ENCODE data around the gene KYNU.
"Not testable (repeated sequence)": the region's sequence is repeated elsewhere in the genome, so short reads cannot be mapped to it uniquely, and the experiment has no call there.

Gene KYNU

GRCh38 chr2:142950323-142950722 is 72.9 kb downstream of the KYNU start:
- H3K9ac ChIP-seq (ENCODE audit: low read length in 5 of 5); H3K9me3 ChIP-seq (ENCODE audit: control insufficient read depth in 5 of 5, low read length in 5 of 5); H3K27me3 ChIP-seq (ENCODE audit: control insufficient read depth in 5 of 5, insufficient read depth in 4 of 5, low read length in 5 of 5); H3K36me3 ChIP-seq (ENCODE audit: control insufficient read depth in 5 of 5, insufficient read depth in 5 of 5, low read length in 5 of 5); H3K27ac ChIP-seq (ENCODE audit: low read depth, low read length); H3K4me1 ChIP-seq (ENCODE audit: control insufficient read depth in 5 of 5, insufficient read depth in 5 of 5, low read length in 5 of 5); H3K4me3 ChIP-seq (ENCODE audit: low read depth in 1 of 5, low read length in 5 of 5): not testable (repeated sequence)

GRCh38 chr2:142951190-142952007 is 73.9 kb downstream of the KYNU start:
- no peaks in the 10 kb centered on the region for H3K27me3 ChIP-seq (ENCODE audit: control insufficient read depth in 5 of 5, insufficient read depth in 4 of 5, low read length in 5 of 5)
- no peak overlapping the region for H3K9ac ChIP-seq (ENCODE audit: low read length in 5 of 5)
- peaks cover 0 to 4% (median 0%) of the 10 kb centered on the region in 5 donors for H3K36me3 ChIP-seq (ENCODE audit: control insufficient read depth in 5 of 5, insufficient read depth in 5 of 5, low read length in 5 of 5)
- H3K9me3 ChIP-seq (ENCODE audit: control insufficient read depth in 5 of 5, low read length in 5 of 5) = peaks cover 0 to 2% (median 0%) of the 10 kb centered on the region in 5 donors
- no peak overlapping the region for H3K27ac ChIP-seq (ENCODE audit: low read depth, low read length)
- no peaks in the 10 kb centered on the region for H3K4me1 ChIP-seq (ENCODE audit: control insufficient read depth in 5 of 5, insufficient read depth in 5 of 5, low read length in 5 of 5)
- H3K4me3 ChIP-seq (ENCODE audit: low read depth in 1 of 5, low read length in 5 of 5) = no peak overlapping the region

GRCh38 chr2:142952018-142952417 is 74.6 kb downstream of the KYNU start:
- Histone ChIP-seq H3K9me3 (ENCODE audit: control insufficient read depth in 5 of 5, low read length in 5 of 5) (peaks cover 0 to 2% (median 0%) of the 10 kb centered on the region in 5 donors), H3K4me3 (ENCODE audit: low read depth in 1 of 5, low read length in 5 of 5) (no peak overlapping the region), H3K27me3 (ENCODE audit: control insufficient read depth in 5 of 5, insufficient read depth in 4 of 5, low read length in 5 of 5) (no peaks in the 10 kb centered on the region), H3K4me1 (ENCODE audit: control insufficient read depth in 5 of 5, insufficient read depth in 5 of 5, low read length in 5 of 5) (no peaks in the 10 kb centered on the region), H3K27ac (ENCODE audit: low read depth, low read length) (no peak overlapping the region), H3K36me3 (ENCODE audit: control insufficient read depth in 5 of 5, insufficient read depth in 5 of 5, low read length in 5 of 5) (peaks cover 0 to 4% (median 0%) of the 10 kb centered on the region in 5 donors), H3K9ac (ENCODE audit: low read length in 5 of 5) (no peak overlapping the region)

- Histone ChIP-seq H3K4me1 (ENCODE audit: control insufficient read depth in 5 of 5, insufficient read depth in 5 of 5, low read length in 5 of 5) (no peaks in the 10 kb centered on the region), H3K9ac (ENCODE audit: low read length in 5 of 5) (no peak overlapping the region), H3K4me3 (ENCODE audit: low read depth in 1 of 5, low read length in 5 of 5) (no peak overlapping the region), H3K36me3 (ENCODE audit: control insufficient read depth in 5 of 5, insufficient read depth in 5 of 5, low read length in 5 of 5) (peaks cover 0 to 8% (median 0%) of the 10 kb centered on the region in 5 donors), H3K27ac (ENCODE audit: low read depth, low read length) (no peak overlapping the region), H3K27me3 (ENCODE audit: control insufficient read depth in 5 of 5, insufficient read depth in 4 of 5, low read length in 5 of 5) (no peaks in the 10 kb centered on the region), H3K9me3 (ENCODE audit: control insufficient read depth in 5 of 5, low read length in 5 of 5) (peaks cover 0 to 2% (median 0%) of the 10 kb centered on the region in 5 donors)
Observed at GRCh38 chr2:142952793-142953494, 75.5 kb downstream of the KYNU start.

DNA sequence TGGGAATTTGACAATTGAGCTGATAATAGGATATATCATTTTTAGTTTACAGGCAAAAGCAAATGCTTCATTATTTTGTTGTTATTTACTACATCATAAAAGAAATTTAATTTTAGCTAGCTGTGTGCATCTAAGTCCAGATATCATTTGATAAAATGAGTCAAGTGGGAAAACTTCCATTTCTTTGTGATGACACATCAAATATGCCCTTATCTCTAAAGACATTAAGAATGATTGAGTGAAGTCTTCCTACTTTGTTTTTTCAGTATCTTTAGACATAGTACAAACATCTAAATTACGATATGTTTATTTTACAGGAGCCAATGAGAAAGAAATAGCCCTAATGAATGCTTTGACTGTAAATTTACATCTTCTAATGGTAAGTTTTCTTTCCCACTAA is 77.0 kb downstream of the KYNU start:
- Histone ChIP-seq H3K4me3 (ENCODE audit: low read depth in 1 of 5, low read length in 5 of 5) (no peak overlapping the region), H3K27ac (ENCODE audit: low read depth, low read length) (no peak overlapping the region), H3K36me3 (ENCODE audit: control insufficient read depth in 5 of 5, insufficient read depth in 5 of 5, low read length in 5 of 5) (peaks cover 0 to 4% (median 0%) of the 10 kb centered on the region in 5 donors), H3K4me1 (ENCODE audit: control insufficient read depth in 5 of 5, insufficient read depth in 5 of 5, low read length in 5 of 5) (no peaks in the 10 kb centered on the region), H3K9ac (ENCODE audit: low read length in 5 of 5) (no peak overlapping the region), H3K9me3 (ENCODE audit: control insufficient read depth in 5 of 5, low read length in 5 of 5) (no peaks in the 10 kb centered on the region), H3K27me3 (ENCODE audit: control insufficient read depth in 5 of 5, insufficient read depth in 4 of 5, low read length in 5 of 5) (no peaks in the 10 kb centered on the region)

DNA sequence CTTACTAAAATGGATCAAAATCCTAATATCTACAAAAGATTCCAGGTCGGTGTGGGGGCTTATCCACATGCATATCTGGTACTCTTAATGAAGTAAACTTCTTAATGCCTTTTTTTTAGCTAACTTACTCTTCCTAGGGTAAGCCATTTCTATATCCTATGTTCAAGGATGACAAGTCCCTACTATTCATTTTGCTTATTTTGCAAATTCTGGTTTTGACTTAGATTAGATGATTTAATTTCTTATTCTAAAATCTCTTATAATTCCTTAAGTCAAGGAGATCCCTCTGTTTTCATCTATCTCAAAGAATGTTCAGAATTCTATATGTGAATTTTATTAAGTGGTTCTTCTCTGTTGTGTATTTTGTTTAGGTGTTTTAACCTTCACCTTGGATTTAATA is 79.7 kb downstream of the KYNU start:
- no peak overlapping the region for H3K27ac ChIP-seq (ENCODE audit: low read depth, low read length)
- peaks cover 0 to 4% (median 0%) of the 10 kb centered on the region in 5 donors for H3K36me3 ChIP-seq (ENCODE audit: control insufficient read depth in 5 of 5, insufficient read depth in 5 of 5, low read length in 5 of 5)
- no peak overlapping the region for H3K4me3 ChIP-seq (ENCODE audit: low read depth in 1 of 5, low read length in 5 of 5)
- no peak overlapping the region for H3K9ac ChIP-seq (ENCODE audit: low read length in 5 of 5)
- no peaks in the 10 kb centered on the region for H3K4me1 ChIP-seq (ENCODE audit: control insufficient read depth in 5 of 5, insufficient read depth in 5 of 5, low read length in 5 of 5)
- no peaks in the 10 kb centered on the region for H3K27me3 ChIP-seq (ENCODE audit: control insufficient read depth in 5 of 5, insufficient read depth in 4 of 5, low read length in 5 of 5)
- no peaks in the 10 kb centered on the region for H3K9me3 ChIP-seq (ENCODE audit: control insufficient read depth in 5 of 5, low read length in 5 of 5)

DNA sequence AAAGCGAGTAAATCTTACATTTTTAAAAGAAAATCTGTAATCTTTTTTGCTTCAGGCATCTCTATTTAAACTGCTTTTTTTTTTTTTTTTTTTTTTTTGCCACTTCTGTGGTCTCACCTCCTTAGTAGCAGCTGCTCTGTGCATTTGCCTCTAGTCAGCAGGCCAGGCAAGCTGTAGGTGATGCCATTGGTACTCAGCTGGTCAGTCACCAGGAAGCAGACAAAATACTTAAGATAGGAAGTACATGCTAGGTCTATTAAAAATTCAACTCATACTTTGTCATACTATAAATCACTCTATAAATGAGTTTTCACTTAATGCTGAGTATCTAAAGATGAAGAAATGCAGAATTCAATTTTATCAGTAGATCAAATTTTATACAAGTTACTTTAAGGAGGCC is 83.7 kb downstream of the KYNU start:
- peaks cover 0 to 4% (median 0%) of the 10 kb centered on the region in 5 donors for H3K36me3 ChIP-seq (ENCODE audit: control insufficient read depth in 5 of 5, insufficient read depth in 5 of 5, low read length in 5 of 5)

DNA sequence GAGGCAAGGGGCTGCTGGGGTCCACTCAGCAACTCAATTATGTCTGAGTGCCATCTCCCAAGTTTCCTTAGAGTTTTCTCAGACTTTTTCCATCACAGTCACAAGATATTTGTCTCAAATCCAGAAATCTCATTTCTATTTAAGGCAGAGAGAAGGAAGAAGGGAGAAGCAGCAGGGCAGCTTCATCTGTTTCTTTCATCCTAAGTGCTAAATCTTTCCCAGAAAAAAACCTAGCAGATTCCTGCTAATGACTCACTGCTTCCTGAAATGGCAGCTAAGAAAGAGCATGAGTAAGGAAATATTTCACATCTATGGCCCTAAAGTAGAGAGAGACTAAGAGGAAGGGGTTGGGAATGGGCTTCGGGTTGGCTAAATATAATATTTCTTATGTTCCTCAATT is 88.0 kb downstream of the KYNU start:
- no peak overlapping the region for H3K9ac ChIP-seq (ENCODE audit: low read length in 5 of 5)
- H3K9me3 ChIP-seq (ENCODE audit: control insufficient read depth in 5 of 5, low read length in 5 of 5) = peaks cover 0 to 3% (median 0%) of the 10 kb centered on the region in 5 donors
- H3K4me3 ChIP-seq (ENCODE audit: low read depth in 1 of 5, low read length in 5 of 5) = no peak overlapping the region
- H3K4me1 ChIP-seq (ENCODE audit: control insufficient read depth in 5 of 5, insufficient read depth in 5 of 5, low read length in 5 of 5) = no peaks in the 10 kb centered on the region
- H3K36me3 ChIP-seq (ENCODE audit: control insufficient read depth in 5 of 5, insufficient read depth in 5 of 5, low read length in 5 of 5) = no peaks in the 10 kb centered on the region
- no peaks in the 10 kb centered on the region for H3K27me3 ChIP-seq (ENCODE audit: control insufficient read depth in 5 of 5, insufficient read depth in 4 of 5, low read length in 5 of 5)
- H3K27ac ChIP-seq (ENCODE audit: low read depth, low read length) = no peak overlapping the region

More for the DNA sequence above, 83.7 kb downstream of the KYNU start:
- Histone ChIP-seq H3K4me1 (ENCODE audit: control insufficient read depth in 5 of 5, insufficient read depth in 5 of 5, low read length in 5 of 5) (no peaks in the 10 kb centered on the region), H3K4me3 (ENCODE audit: low read depth in 1 of 5, low read length in 5 of 5) (no peak overlapping the region), H3K27me3 (ENCODE audit: control insufficient read depth in 5 of 5, insufficient read depth in 4 of 5, low read length in 5 of 5) (no peaks in the 10 kb centered on the region), H3K9ac (ENCODE audit: low read length in 5 of 5) (no peak overlapping the region), H3K27ac (ENCODE audit: low read depth, low read length) (no peak overlapping the region), H3K9me3 (ENCODE audit: control insufficient read depth in 5 of 5, low read length in 5 of 5) (peaks cover 0 to 3% (median 0%) of the 10 kb centered on the region in 5 donors)

DNA sequence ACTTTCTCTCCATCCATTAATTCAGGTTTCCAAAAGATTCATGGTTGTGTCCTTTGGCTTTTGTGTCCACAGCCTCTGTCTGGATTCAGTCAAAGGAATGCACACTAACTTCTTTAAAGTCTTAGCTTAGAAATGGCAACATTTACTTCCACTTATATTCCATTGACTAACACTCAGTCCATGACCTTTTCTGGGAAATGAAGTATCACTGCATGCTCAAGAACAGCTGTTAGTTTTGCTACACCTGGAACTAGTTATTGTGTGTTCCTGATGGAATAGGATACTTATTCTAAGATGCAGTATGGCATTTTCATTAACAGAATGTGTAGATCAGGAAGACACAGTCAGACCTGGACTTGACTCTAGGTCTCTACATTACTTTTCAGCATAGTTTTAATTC is 88.8 kb downstream of the KYNU start:
- H3K4me3 ChIP-seq (ENCODE audit: low read depth in 1 of 5, low read length in 5 of 5) = no peak overlapping the region
- no peak overlapping the region for H3K27ac ChIP-seq (ENCODE audit: low read depth, low read length)
- no peaks in the 10 kb centered on the region for H3K27me3 ChIP-seq (ENCODE audit: control insufficient read depth in 5 of 5, insufficient read depth in 4 of 5, low read length in 5 of 5)
- no peaks in the 10 kb centered on the region for H3K36me3 ChIP-seq (ENCODE audit: control insufficient read depth in 5 of 5, insufficient read depth in 5 of 5, low read length in 5 of 5)
- H3K4me1 ChIP-seq (ENCODE audit: control insufficient read depth in 5 of 5, insufficient read depth in 5 of 5, low read length in 5 of 5) = no peaks in the 10 kb centered on the region
- no peak overlapping the region for H3K9ac ChIP-seq (ENCODE audit: low read length in 5 of 5)
- H3K9me3 ChIP-seq (ENCODE audit: control insufficient read depth in 5 of 5, low read length in 5 of 5) = peaks cover 0 to 3% (median 0%) of the 10 kb centered on the region in 5 donors

DNA sequence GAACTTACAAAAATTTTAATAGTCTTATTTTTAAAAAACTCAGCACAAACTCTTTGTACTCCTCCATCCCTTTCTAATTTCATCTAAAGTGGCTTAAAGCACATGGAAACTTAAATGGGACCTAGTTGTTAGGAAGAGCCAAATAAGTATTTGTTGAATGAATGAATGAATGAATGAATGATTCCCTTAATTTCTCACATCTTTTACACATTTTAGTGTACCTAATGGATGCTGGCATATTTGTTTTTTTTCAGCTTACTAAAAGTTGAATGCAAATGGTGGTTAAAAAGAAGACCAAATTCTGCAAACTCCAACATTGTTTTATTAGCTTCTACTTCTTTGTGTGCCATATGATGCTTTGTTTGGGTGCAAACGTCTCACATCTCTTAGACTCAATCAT is 89.6 kb downstream of the KYNU start:
- H3K36me3 ChIP-seq (ENCODE audit: control insufficient read depth in 5 of 5, insufficient read depth in 5 of 5, low read length in 5 of 5) = no peaks in the 10 kb centered on the region
- no peaks in the 10 kb centered on the region for H3K27me3 ChIP-seq (ENCODE audit: control insufficient read depth in 5 of 5, insufficient read depth in 4 of 5, low read length in 5 of 5)
- peaks cover 0 to 3% (median 0%) of the 10 kb centered on the region in 5 donors for H3K9me3 ChIP-seq (ENCODE audit: control insufficient read depth in 5 of 5, low read length in 5 of 5)
- no peak overlapping the region for H3K9ac ChIP-seq (ENCODE audit: low read length in 5 of 5)
- no peaks in the 10 kb centered on the region for H3K4me1 ChIP-seq (ENCODE audit: control insufficient read depth in 5 of 5, insufficient read depth in 5 of 5, low read length in 5 of 5)
- no peak overlapping the region for H3K4me3 ChIP-seq (ENCODE audit: low read depth in 1 of 5, low read length in 5 of 5)
- no peak overlapping the region for H3K27ac ChIP-seq (ENCODE audit: low read depth, low read length)
